ENCODE results near the gene PARD3.

The PARD3 gene

DNA sequence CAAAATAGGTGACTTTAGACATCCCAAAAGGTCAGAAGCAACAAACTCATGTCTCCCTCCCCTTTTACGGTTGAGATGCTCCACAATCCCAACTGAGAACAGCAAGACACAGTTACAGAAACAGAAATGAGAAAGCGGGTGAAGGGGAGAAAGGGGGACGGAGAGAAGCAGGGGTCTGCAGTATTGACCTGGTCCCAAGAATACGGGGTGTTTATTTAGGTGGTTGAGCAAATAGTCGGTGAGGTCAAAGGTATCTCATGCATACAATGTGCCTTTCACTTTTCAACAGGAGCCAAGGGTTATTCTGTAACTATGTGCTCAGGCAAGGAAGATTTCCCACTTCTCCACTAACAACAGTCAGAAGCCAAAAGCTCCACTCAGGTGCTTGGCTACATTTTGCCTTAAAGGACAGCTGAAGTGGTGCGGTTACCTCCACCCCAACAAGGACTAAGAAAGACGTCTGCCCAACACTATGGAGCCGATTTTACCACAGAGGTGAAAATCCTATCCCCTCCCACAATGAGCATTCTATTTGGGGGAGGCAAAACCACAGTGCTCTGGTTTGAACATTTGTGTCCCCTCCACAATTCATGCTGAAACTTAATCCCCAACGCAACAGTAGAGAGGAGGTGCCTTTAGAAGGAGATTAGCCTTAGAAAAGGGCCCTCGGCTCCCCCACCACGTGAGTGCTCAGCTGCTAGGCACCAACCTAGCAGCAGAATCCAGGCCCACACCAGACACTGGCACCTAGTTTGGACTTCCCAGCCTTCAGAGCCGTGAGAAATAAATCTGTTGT lies 77.9 kb downstream of the PARD3 start:
- DNase-seq = no peak

DNA sequence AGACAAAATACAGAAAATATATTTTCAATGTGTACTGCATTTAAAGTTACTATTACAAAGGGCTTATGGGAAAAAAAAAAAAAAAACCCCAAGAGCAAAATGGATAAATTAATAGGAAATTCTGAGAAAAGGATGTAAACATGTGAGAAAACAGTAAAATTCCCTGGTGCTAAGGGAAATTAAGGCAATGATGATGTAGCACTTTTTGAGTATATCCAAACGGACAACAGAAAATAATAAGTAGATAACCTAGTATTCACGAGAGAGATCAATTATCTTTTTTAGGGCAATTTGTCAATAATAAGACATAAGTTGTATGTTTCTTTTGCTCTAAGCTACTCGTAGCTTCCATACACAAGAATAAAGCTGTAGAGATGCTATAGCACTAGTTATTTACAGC lies 80.2 kb downstream of the PARD3 start:
- DNase-seq = no peak

DNA sequence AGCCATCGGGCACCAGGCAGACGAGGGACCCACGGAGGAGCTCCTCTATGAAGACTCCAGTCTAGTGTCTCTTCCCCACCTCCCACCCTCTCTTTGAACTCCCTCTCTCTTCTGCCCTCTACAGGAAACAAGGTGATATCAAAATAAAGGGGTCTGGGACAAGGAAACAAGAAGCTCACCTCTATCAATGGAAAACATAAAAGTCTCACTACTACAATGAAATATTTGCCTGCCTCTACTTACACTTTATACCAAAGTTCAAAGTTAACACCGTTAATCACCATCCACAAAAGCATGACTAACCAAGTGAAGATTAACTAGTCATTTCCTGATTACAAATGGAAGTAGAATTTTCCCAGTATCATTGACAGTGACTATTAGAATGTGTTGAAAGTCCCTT lies 82.2 kb downstream of the PARD3 start:
- DNase-seq = no peak

DNA sequence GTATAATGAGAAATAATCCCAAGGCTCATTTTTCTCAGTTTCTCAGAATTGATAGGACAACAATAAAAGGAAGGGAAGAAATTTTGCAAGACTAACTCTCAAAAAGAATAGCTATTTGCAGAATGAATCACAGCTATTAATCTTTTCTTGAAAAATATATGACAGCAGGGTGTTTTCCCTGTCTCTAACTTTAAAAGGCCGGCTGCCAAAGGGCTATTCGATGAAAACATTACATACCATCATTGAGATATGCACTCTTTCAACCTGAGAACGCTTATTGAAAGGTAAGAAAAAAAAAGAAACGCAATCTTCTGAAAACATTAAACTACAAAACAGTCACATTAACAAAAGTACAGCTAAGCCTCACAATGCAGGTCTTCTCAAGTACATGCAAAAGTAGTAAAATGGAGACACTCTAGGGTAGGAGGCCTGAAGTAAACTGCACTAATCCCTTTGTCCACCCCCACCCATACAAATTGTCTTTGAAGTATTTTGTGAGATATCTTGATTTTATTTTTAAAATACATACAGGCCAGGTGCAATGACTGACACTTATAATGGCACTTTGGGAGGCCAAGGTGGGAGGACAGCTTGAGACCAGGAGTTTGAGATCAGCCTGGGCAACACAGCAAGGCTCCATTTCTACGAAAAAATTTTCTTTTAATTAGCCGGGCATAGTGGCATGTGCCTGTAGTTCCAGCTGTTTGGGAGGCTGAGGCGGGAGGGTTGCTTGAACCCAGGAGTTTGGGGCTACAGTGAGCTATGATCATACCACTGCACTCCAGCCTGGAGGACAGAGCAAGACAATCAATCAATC lies 83.0 kb downstream of the PARD3 start:
- no peak for DNase-seq

DNA sequence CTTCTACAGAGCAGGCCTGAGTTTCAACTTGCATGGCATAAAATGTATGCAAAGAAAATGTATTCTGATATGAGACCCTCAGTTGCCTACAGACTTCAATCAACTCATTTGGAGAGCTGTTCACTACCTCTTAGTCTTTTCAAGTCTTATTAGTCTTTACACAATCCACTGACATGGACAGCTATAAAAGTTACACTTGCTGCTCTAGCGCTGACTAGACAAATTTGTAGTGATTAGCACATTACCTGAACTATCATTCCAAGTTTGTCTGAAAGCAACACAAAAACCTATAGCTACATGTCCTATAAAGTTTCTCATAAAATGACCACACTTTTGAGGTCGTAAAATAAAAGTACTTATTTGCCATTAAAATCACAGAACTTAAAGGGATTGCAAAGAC lies 83.9 kb downstream of the PARD3 start:
- no peak for DNase-seq

DNA sequence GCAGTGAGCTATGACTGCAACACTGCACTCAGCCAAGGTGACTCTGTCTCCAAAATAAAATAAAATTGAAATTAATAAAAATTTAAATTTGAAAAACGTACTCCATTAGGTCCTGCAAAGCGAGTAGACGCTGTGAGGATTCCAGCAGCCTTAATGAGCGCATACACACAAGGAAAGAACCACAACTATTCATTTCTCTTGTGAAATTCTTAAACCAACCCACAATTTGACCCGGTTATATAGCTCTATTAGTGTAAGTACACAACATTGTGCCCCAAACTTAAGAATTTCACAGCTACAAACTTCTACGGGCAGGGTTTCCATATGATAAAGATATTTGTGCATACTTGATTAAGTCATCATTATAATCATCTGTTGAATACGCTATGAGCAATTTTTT lies 84.4 kb downstream of the PARD3 start:
- no peak for DNase-seq

DNA sequence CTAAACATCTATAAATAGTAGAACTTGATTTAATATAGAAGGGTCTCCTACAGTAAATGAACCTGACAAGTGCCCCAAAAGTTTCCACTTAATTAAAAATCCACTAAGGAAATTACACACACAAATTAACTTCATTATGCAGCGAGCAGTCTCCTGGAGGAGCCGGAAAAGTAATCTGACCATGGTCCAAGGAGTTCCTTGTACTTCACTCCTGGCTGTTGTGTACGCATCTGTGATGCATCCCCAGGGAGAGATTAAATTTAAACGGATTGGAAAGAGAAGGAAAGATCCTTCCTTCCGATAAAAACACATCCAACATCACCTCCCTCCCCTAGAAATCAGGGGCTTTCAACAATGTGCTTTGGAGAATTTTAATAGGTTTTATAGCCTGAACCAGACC lies 85.5 kb downstream of the PARD3 start:
- DNase-seq = no peak

DNA sequence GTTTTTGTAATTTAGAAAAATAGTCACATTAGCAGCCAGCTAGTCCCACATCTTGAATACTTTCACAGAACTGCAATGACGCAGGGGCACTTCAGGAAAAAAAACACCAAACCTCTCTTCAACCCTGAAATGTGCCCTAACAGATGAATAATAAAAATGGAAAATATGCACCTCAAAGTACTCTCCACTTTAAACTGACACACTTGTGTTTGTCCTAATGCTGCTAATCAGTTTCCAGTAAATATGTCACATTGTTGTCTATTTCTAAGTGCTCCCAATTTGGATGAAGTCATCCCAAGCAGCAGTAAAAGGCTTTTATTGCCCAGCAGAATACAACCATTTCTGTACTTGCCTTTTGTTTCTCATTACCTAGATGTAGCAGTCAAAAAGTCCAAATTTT lies 86.7 kb downstream of the PARD3 start:
- no peak for DNase-seq

DNA sequence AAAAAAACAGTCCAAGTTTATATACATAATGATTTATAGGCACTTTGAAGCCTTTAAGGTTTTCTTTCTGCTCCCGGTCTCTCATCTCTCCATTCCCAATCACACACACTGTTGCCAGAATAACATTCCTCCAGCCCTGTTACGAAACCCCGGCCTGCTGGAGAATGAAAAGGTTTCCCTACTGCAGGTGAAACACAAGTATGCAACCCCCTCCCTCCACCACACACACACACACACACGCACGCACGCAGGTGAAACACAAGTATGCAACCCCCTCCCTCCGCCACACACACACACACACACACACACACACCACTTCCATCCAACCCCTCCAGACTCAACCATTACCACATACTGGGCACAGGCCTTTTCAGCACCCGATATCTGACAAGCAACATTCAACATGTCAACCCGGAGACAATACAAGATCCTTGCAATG lies 87.5 kb downstream of the PARD3 start:
- DNase-seq = no peak

DNA sequence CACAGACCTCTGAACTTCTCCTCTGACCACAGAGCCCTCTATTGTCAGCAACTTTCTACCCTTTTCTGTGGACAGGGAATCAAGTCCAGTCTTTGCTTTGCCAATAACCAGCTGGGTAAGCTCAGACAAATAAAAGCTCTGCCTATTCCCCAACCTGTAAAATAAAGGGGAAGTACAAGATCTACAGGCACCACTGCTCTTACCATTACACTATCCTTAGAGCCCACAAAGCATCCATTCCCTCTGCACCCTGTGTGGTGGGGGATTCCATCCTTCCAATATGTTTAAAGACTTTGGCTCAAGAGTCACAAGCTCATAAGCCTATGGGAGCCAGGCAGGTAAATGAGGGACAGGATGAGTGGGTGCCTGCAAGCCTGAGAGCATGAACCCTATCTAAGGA lies 88.2 kb downstream of the PARD3 start:
- no peak for DNase-seq

DNA sequence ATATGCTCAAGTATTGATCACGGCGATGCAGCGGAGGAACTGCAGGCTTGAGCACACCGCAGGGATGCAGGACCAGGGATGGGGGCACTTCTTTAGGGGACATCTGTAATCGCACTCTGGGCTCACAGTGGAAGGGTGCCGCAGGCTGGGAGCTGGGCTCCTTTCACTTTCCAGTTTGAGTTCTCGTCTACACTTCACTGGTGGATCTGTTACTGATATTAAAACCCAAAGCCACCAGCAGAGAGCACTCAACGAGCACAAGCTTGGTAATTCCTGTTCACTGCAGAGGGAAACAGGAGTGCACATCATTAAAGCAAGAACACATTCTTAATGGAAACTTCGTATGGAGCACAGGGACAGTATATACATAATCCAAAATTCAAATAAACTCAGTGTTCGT lies 91.3 kb downstream of the PARD3 start:
- no peak for DNase-seq

DNA sequence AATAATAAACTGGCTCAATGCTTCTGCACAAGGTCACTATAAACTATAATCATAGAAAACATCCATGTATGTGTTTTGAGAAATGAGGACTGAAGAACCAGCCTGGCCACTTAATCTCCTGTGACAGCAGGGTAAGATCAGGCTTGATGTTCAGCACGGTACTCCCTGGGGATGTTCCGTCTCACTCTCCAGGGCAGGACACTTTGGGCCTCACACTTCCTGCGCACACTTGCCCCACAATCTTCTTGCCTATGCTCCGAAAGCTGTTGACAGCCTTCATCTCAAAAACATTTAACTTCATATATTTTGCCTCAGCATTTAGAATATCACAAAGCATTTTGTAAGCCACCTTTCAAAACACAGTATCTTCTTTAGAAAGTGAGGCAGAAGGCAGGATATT lies 92.7 kb downstream of the PARD3 start:
- DNase-seq = no peak

DNA sequence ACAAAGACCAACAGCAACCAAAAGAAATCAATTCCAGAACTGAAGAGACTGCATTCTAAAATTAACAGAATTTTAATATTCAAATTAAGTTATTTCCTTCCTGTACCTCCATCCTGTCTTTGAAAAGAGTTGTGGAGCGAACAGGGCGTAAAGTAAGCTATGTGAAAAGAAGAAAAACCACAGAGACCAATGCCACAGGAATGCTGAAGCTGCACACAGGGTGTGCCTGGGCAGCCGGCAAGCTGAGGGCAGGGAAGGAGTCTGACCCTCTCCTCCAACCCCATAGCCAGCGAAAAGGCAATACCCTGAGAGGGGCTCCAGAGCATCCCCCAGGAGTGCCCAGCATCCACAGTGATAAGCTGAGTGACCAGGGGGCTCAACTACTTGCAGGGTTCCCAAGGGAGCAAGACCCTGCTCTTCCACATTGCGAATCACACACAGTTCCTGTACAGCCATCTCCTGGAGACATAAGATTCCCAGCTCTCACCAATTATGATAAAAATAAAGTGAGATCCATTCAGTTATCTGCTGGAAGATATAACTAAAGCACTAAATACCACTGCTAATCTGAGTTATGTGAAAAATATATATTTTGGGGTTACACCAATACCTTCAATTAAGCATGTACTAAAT lies 93.8 kb downstream of the PARD3 start:
- no peak for DNase-seq

DNA sequence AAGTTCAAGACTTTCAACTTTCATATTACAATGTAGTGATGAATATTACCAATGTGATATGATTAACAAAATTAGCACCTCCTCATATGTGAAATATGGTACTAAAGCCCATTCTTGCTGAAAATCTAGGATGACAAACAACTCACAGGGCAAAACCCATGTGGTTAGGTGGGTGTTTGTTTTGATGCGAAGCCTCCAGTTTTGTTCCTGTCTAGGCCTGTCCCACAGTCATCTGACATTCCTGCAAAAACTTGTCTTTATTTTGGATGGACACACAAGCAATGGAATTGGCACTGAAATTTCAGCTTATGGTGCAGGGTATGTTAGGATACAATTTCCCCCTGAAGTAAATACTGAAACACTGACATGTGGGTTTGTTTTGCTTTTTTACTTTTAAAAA lies 95.3 kb downstream of the PARD3 start:
- DNase-seq = no peak

DNA sequence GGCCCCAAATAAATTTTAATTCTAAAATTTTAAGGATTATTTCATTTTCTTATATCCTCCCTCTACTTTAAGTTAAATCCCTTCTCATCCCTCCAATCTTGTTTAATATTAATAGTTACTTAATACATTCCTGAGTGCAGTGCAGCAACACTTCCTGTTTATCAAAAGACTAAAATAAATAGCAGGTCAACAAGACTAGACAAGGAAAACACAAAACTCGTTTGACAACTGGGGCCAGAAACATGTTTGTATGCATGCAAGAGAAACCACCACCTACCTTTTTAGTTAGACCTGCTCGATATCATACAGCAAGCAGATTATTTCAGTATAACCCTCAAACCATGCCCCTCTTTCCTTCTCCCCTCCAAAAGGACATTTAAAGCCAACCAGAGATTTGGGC lies 95.8 kb downstream of the PARD3 start:
- no peak for DNase-seq

DNA sequence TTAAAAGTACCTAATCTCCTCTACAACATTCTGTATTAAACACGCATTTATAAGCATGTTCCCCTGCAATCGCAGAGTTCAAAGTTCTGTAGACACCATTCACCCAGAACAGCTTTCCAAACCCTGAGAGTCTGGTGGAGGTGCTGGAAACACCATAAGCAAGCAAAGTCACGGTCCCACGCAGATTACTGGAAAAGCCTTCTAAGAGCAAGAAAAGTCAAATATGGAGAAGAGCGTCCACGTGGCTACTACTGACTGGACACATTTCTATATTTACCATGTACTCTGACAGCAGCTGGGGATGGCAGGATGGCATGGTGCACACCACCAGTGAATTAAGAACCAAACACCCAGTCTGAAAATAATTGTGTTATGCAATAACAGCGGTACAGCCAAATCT lies 97.7 kb downstream of the PARD3 start:
- DNase-seq = no peak

DNA sequence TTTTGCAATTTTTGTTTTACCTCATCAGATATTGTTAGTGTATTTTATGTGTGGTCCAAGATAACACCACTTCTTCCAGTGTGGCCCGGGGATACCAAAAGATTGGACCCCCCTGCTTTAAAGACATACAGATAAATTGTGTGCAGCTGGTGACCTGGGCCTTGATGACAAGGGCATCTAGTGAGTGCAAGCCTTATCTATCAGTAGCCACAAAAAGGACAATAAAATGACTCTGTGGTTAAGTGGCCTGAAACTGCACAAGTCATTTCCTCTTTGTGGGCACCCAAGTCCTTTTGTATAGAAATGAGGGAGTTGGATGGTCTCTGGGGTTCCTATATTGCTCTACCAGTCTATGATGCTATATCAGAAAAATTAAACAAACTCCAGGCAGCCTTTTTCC lies 98.1 kb downstream of the PARD3 start:
- no peak for DNase-seq

DNA sequence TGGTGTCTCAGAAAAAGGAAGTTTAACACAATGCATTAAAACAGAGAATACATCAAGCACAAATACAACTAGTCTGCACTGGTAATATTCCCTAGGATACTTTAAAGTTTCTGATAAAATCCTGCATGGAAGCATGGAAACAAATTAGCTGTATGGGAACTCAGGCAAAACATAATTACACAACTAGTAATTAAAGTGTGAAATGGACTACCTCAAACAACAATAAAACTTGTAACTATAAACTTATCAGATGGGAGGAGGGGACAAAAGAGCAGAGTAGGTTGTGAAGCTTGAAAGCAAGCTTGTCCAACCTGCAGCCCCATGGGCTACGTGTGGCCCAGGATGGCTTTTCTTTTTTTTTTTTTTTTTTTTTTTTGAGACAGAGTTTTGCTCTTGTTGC lies 98.9 kb downstream of the PARD3 start:
- no peak for DNase-seq

DNA sequence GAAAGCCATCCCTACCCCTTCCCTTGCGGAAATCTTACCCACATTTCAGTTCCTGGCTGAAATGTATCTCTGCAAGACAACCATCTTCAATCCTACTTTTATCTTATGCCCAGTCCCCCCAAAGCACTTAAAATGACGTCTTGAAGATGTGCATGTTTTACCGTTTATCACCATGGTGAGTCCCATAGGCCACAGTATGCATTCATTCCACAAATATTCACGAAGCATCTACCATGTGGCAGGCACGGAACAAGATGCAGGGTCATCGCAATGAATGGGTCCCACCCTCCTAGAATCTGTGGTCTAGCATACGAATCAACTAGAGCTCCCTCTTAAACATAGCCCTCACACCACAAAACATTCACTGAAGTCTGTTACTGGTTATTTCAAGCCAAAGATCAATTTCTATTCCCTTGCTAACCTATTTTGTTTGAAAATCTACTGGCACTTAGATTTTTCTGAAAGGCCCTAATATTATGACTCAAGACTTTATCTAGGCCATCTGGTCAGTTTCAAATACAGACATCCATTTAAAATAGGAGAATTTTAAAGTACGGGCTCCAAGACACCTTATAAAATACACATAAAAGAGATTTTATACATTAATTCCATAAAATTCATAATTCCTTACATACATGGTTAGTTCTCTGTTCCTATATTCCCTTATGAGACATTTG lies 99.4 kb downstream of the PARD3 start:
- DNase-seq = no peak

DNA sequence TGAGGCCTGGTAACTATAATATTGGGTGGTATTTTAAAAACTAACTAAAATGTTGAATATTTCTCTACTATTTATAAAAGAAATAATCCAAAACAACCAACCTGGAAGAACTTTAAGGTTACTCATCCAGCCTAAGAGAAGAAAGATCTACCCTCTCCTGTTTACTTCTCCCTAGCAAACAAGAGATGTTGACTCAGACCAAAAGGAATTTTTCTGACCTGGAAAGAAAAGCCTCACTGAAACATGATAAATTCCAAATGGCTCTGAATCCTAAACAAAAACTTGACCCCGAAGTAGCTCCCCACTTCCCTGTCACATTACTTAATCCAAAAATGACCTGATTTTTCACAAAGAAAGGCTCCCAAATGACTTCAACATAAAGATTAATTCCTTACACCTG lies 101.2 kb downstream of the PARD3 start:
- DNase-seq = no peak

DNA sequence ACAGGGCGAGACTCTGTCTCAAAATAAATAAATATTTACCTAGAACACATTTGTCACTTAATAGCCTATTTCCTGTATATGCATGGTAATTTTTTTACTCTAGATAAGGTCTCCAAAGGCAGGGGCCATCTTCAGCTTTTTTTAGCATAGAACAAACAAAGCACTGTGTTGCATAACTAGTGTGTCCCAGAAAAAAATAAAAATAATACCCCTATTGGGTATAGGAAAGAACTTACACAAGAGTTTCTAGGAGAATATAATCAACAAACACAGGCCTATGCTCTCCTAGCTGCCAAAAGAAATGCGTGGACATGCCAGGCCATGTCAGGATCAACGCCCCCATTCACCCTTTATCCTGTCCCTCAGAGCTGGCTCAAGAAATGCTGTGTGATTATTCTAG lies 103.6 kb downstream of the PARD3 start:
- no peak for DNase-seq

DNA sequence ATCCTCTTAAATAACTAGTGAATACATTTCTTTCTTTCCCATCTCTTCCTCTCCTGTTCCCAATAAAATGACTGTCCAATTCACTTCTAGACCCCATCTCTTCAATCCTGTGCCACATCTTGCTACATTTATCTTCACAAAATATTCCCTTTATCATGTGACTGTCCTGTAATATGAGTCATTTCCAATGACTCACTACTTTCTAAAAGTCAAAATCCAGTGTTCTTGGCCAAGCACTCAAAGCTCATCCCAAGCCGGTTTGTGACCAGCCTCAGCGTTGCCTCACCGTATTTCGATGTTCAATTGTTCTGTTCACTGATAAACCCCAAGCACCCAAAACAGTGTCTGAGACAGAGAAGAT lies 104.7 kb downstream of the PARD3 start:
- no peak for DNase-seq

DNA sequence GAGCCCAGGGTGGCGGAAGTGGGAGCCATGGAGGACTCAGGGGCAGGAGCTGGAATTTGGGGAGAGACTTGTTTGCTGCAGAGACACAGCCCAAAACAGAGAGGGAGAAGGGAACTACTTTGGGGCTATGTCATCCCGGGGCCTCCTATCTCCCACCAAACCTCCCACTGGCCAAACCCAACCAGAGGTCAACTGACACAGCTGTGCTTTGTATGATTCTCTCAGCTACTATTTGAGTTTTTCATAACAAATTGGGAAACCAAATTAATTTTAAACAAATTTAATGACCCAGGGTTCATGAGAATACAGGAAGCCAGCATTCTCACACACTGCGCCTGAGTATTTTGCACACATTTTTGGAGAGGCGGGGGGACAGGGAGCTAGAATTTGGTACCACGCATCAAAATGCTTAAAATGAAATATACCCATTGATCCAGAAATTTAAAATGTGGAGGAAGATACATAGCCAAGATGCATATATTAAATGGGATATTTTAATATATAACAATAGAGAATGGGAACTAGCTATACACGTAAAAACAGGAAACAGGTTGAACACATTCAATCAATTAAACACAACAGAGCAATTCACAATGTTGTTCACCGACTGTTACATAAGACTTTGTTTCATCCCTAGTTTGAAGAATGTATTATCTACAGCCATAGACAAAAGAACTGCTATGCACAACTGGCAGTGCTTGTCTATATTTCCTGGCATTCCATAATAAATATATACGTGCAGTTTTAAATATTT lies 105.3 kb downstream of the PARD3 start:
- DNase-seq = no peak
